ENCODE measurements around the gene ZNF500.
"Not testable (repeated sequence)": the region's sequence is repeated elsewhere in the genome, so short reads cannot be mapped to it uniquely, and the experiment has no call there.

ZNF500 gene

GRCh38 chr16:4796982-4797804, 30.2 kb upstream of the ZNF500 start:
- no peak for DNase-seq (ENCODE audit: low read depth)

GRCh38 chr16:4795828-4796572, 29.0 kb upstream of the ZNF500 start:
- no peak for DNase-seq (ENCODE audit: low read depth)

- no peak for DNase-seq (ENCODE audit: low read depth)
These were observed 28.3 kb upstream of the ZNF500 start, which contains the start of gene SMIM22 for GRCh38 chr16:4795181-4795827. SMIM22 (plus strand) TSS chr16:4795369; CDS start chr16:4795735, 366 bp downstream.

GRCh38 chr16:4792951-4793513, 26.1 kb upstream of the ZNF500 start:
- DNase-seq (ENCODE audit: low read depth) = no peak

GRCh38 chr16:4790871-4791270, 23.9 kb upstream of the ZNF500 start:
- DNase-seq (ENCODE audit: low read depth) = no peak

GRCh38 chr16:4790261-4790660, 23.3 kb upstream of the ZNF500 start:
- no peak for DNase-seq (ENCODE audit: low read depth)

GRCh38 chr16:4788910-4789309, 21.9 kb upstream of the ZNF500 start:
- no peak for DNase-seq (ENCODE audit: low read depth)

GRCh38 chr16:4788489-4788889, 21.5 kb upstream of the ZNF500 start:
- DNase-seq (ENCODE audit: low read depth) = no peak

- DNase-seq (ENCODE audit: low read depth) = no peak
These were observed 20.9 kb upstream of the ZNF500 start, which contains the start of gene SEPTIN12 for GRCh38 chr16:4787627-4788482. SEPTIN12 (minus strand) TSS chr16:4788345; CDS start chr16:4787645, 700 bp downstream.

- no peak for DNase-seq (ENCODE audit: low read depth)
These were observed 20.1 kb upstream of the ZNF500 start for GRCh38 chr16:4787068-4787467.

- no peak for DNase-seq (ENCODE audit: low read depth)
These were observed 18.9 kb upstream of the ZNF500 start for GRCh38 chr16:4785758-4786433.

GRCh38 chr16:4784444-4784987, 17.6 kb upstream of the ZNF500 start:
- not testable (repeated sequence) for DNase-seq (ENCODE audit: low read depth)

GRCh38 chr16:4783951-4784336, 17.0 kb upstream of the ZNF500 start:
- DNase-seq (ENCODE audit: low read depth) = no peak

- no peak for DNase-seq (ENCODE audit: low read depth)
These were observed 16.4 kb upstream of the ZNF500 start for GRCh38 chr16:4783251-4783950.

GRCh38 chr16:4780235-4780634, 13.3 kb upstream of the ZNF500 start:
- DNase-seq (ENCODE audit: low read depth) = no peak

- no peak for DNase-seq (ENCODE audit: low read depth)
These were observed 11.1 kb upstream of the ZNF500 start for GRCh38 chr16:4778050-4778392.

GRCh38 chr16:4777339-4778049, 10.5 kb upstream of the ZNF500 start:
- no peak for DNase-seq (ENCODE audit: low read depth)

- no peak for DNase-seq (ENCODE audit: low read depth)
These were observed 9.3 kb upstream of the ZNF500 start for GRCh38 chr16:4776141-4776705.

- DNase-seq (ENCODE audit: low read depth) = no peak
These were observed 8.0 kb upstream of the ZNF500 start for GRCh38 chr16:4775005-4775404.
